HUES48 (cell line): ENCODE results near the gene SAP30BP.

Source experiments
- H3K27ac ChIP-seq: one replicate; pipeline ENCODE4 v1.7.0; 2013; ENCODE audit warnings: low read depth, low read length, inconsistent platforms
- H3K27me3 ChIP-seq: 2 replicates; pipeline ENCODE4 v1.6.1; 2013; ENCODE audit warnings: mild to moderate bottlenecking, low read length; ENCODE audit not compliant: control insufficient read depth, insufficient read depth
- H3K36me3 ChIP-seq: 2 replicates; pipeline ENCODE4 v1.6.1; 2013; ENCODE audit warnings: low read length; ENCODE audit not compliant: control insufficient read depth, insufficient read depth
- H3K4me1 ChIP-seq: 2 replicates; pipeline ENCODE4 v1.6.1; 2013; ENCODE audit warnings: mild to moderate bottlenecking, low read length; ENCODE audit not compliant: control insufficient read depth, insufficient read depth
- H3K4me3 ChIP-seq: 2 replicates; pipeline ENCODE4 v1.5.1; 2013; ENCODE audit warnings: mild to moderate bottlenecking, low read depth, low read length
- H3K9ac ChIP-seq: 2 replicates; pipeline ENCODE4 v1.6.1; 2013; ENCODE audit warnings: mild to moderate bottlenecking, low read depth, low read length, moderate library complexity
- H3K9me3 ChIP-seq: 2 replicates; pipeline ENCODE4 v1.6.1; 2013; ENCODE audit warnings: low read length; ENCODE audit not compliant: control insufficient read depth, insufficient read depth

Gene SAP30BP

GRCh38 chr17:75652341-75652740, 14.8 kb upstream of the SAP30BP start:
- Histone ChIP-seq H3K9me3 (no peaks in the 10 kb centered on the region), H3K4me1 (no peaks in the 10 kb centered on the region), H3K27ac (no peak overlapping the region), H3K27me3 (no peaks in the 10 kb centered on the region), H3K4me3 (no peak overlapping the region), H3K36me3 (peaks cover 51% of the 10 kb centered on the region), H3K9ac (no peak overlapping the region)

GRCh38 chr17:75652934-75653549, 14.1 kb upstream of the SAP30BP start:
- Histone ChIP-seq H3K27ac (no peak overlapping the region), H3K4me1 (no peaks in the 10 kb centered on the region), H3K36me3 (peaks cover 51% of the 10 kb centered on the region), H3K4me3 (no peak overlapping the region), H3K9me3 (no peaks in the 10 kb centered on the region), H3K27me3 (no peaks in the 10 kb centered on the region), H3K9ac (no peak overlapping the region)

- H3K36me3 ChIP-seq = peaks cover 48% of the 10 kb centered on the region
- H3K4me3 ChIP-seq = no peak overlapping the region
- no peaks in the 10 kb centered on the region for H3K9me3 ChIP-seq
- H3K9ac ChIP-seq = no peak overlapping the region
- H3K27ac ChIP-seq = no peak overlapping the region
- no peaks in the 10 kb centered on the region for H3K27me3 ChIP-seq
- no peaks in the 10 kb centered on the region for H3K4me1 ChIP-seq
Observed at GRCh38 chr17:75654176-75654575, 13.0 kb upstream of the SAP30BP start.

GRCh38 chr17:75658237-75658636, 8.9 kb upstream of the SAP30BP start:
- no peak overlapping the region for H3K4me3 ChIP-seq
- H3K9ac ChIP-seq = no peak overlapping the region
- H3K36me3 ChIP-seq = peaks cover 55% of the 10 kb centered on the region

GRCh38 chr17:75661531-75661930, 5.6 kb upstream of the SAP30BP start:
- no peak overlapping the region for H3K9ac ChIP-seq
- H3K4me1 ChIP-seq = 0 out of 2 replicates have a peak, but pooled peaks cover 3% of the 10 kb centered on the region
- peaks cover 53% of the 10 kb centered on the region for H3K36me3 ChIP-seq
- no peak overlapping the region for H3K27ac ChIP-seq
- H3K27me3 ChIP-seq = no peaks in the 10 kb centered on the region
- no peaks in the 10 kb centered on the region for H3K9me3 ChIP-seq
- H3K4me3 ChIP-seq = no peak overlapping the region

More at GRCh38 chr17:75658237-75658636, 8.9 kb upstream of the SAP30BP start:
- Histone ChIP-seq H3K4me1 (no peaks in the 10 kb centered on the region), H3K9me3 (no peaks in the 10 kb centered on the region), H3K27ac (no peak overlapping the region), H3K27me3 (no peaks in the 10 kb centered on the region)

GRCh38 chr17:75662511-75662910, 4.6 kb upstream of the SAP30BP start:
- Histone ChIP-seq H3K27me3 (no peaks in the 10 kb centered on the region), H3K4me1 (0 out of 2 replicates have a peak, but pooled peaks cover 3% of the 10 kb centered on the region), H3K9me3 (no peaks in the 10 kb centered on the region), H3K9ac (no peak overlapping the region), H3K4me3 (no peak overlapping the region), H3K27ac (no peak overlapping the region), H3K36me3 (peaks cover 48% of the 10 kb centered on the region)

- H3K27ac ChIP-seq = no peak overlapping the region
- H3K4me1 ChIP-seq = 0 out of 2 replicates have a peak, but pooled peaks cover 8% of the 10 kb centered on the region
- H3K9me3 ChIP-seq = no peaks in the 10 kb centered on the region
- peaks cover 51% of the 10 kb centered on the region for H3K36me3 ChIP-seq
- no peaks in the 10 kb centered on the region for H3K27me3 ChIP-seq
- H3K4me3 ChIP-seq = no peak overlapping the region
- H3K9ac ChIP-seq = no peak overlapping the region
Observed at GRCh38 chr17:75664099-75664549, 3.0 kb upstream of the SAP30BP start.

- Histone ChIP-seq H3K9me3 (no peaks in the 10 kb centered on the region), H3K4me3 (peak overlapping the region; percentile 90), H3K27me3 (no peaks in the 10 kb centered on the region), H3K4me1 (0 out of 2 replicates have a peak, but pooled peaks cover 8% of the 10 kb centered on the region), H3K36me3 (peaks cover 56% of the 10 kb centered on the region), H3K27ac (no peak overlapping the region), H3K9ac (peak overlapping the region; percentile 81)
Observed at GRCh38 chr17:75665981-75666380, 1.2 kb upstream of the SAP30BP start.

GRCh38 chr17:75667825-75668224, 687 bp downstream of the SAP30BP start:
- H3K27ac ChIP-seq = peak overlapping the region; percentile 75

GRCh38 chr17:75668489-75668888, 1.4 kb downstream of the SAP30BP start:
- no peak overlapping the region for H3K9ac ChIP-seq
- H3K27ac ChIP-seq = no peak overlapping the region
- H3K4me3 ChIP-seq = peak overlapping the region; percentile 90
- H3K27me3 ChIP-seq = no peaks in the 10 kb centered on the region
- H3K4me1 ChIP-seq = 0 out of 2 replicates have a peak, but pooled peaks cover 8% of the 10 kb centered on the region
- H3K36me3 ChIP-seq = peaks cover 57% of the 10 kb centered on the region
- no peaks in the 10 kb centered on the region for H3K9me3 ChIP-seq

More at GRCh38 chr17:75667825-75668224, 687 bp downstream of the SAP30BP start:
- Histone ChIP-seq H3K27me3 (no peaks in the 10 kb centered on the region), H3K36me3 (peaks cover 56% of the 10 kb centered on the region), H3K4me1 (0 out of 2 replicates have a peak, but pooled peaks cover 8% of the 10 kb centered on the region), H3K4me3 (peak overlapping the region; percentile 90), H3K9me3 (no peaks in the 10 kb centered on the region), H3K9ac (peak overlapping the region; percentile 88)

- Histone ChIP-seq H3K4me3 (no peak overlapping the region), H3K27me3 (no peaks in the 10 kb centered on the region), H3K36me3 (peaks cover 57% of the 10 kb centered on the region), H3K9ac (no peak overlapping the region), H3K4me1 (0 out of 2 replicates have a peak, but pooled peaks cover 8% of the 10 kb centered on the region), H3K27ac (no peak overlapping the region), H3K9me3 (no peaks in the 10 kb centered on the region)
Observed at GRCh38 chr17:75670868-75671267, 3.7 kb downstream of the SAP30BP start.
